Smooth muscle cell (in vitro differentiated cells): ENCODE data around the gene PHAF1. TPM values are rescaled to one million over a fixed set of nuclear protein-coding genes. Genes with fewer than 3 reads are reported as not detected.
A peak's percentile ranks its signal among the peaks of the same experiment; 100 is the strongest.

ENCODE experiments used
- DNase-seq: peaks from one replicate; lab custom pipeline; 2025; ENCODE audit not compliant: unreplicated experiment; lab: John Stamatoyannopoulos, UW
- H2AFZ ChIP-seq: fragments of 200-600 bp; sonication (generic); 2 replicates; pipeline ENCODE4 v1.6.0; 2016; ENCODE audit warnings: antibody characterized with exemption, low read depth, mild to moderate bottlenecking
- H3F3A ChIP-seq: fragments of 200-600 bp; sonication (generic); 2 replicates; pipeline ENCODE4 v1.6.0; 2017; ENCODE audit warnings: antibody characterized with exemption, low read depth
- H3K27ac ChIP-seq: fragments of 200-600 bp; sonication (generic); 2 replicates; pipeline ENCODE4 v1.5.1; 2016; ENCODE audit warnings: low read depth, mild to moderate bottlenecking
- H3K27me3 ChIP-seq: fragments of 200-600 bp; sonication (generic); 2 replicates; pipeline ENCODE4 v1.6.1; 2016; ENCODE audit warnings: low read depth, mild to moderate bottlenecking
- H3K36me3 ChIP-seq: fragments of 200-600 bp; sonication (generic); 2 replicates; pipeline ENCODE4 v1.5.1; 2016; ENCODE audit warnings: low read depth
- H3K4me1 ChIP-seq: fragments of 200-600 bp; sonication (generic); 2 replicates; pipeline ENCODE4 v1.5.1; 2016; ENCODE audit warnings: low read depth
- H3K4me2 ChIP-seq: fragments of 200-600 bp; sonication (generic); 2 replicates; pipeline ENCODE4 v1.6.0; 2016; ENCODE audit warnings: mild to moderate bottlenecking
- H3K4me3 ChIP-seq: fragments of 200-600 bp; sonication (generic); 2 replicates; pipeline ENCODE4 v1.5.1; 2016; ENCODE audit warnings: mild to moderate bottlenecking
- H3K79me2 ChIP-seq: fragments of 200-600 bp; sonication (generic); 2 replicates; pipeline ENCODE4 v1.6.0; 2016; ENCODE audit warnings: low read depth, mild to moderate bottlenecking
- H3K9ac ChIP-seq: fragments of 200-600 bp; sonication (generic); 2 replicates; pipeline ENCODE4 v1.6.0; 2016; ENCODE audit warnings: low read depth
- H3K9me3 ChIP-seq: fragments of 200-600 bp; sonication (generic); replicated peaks from 2 replicates; pipeline ENCODE4 v1.5.1; 2016; ENCODE audit warnings: low read depth
- H4K20me1 ChIP-seq: fragments of 200-600 bp; sonication (generic); 2 replicates; pipeline ENCODE4 v1.6.0; 2016; ENCODE audit warnings: low read depth
- CTCF ChIP-seq: fragments of 200-600 bp; sonication (generic); IDR thresholded peaks from 2 replicates; pipeline ENCODE4 v1.5.1; 2017; ENCODE audit warnings: borderline replicate concordance, mild to moderate bottlenecking, antibody characterized with exemption; ENCODE audit not compliant: insufficient read depth, poor library complexity, severe bottlenecking
- WGBS: methylation state at CpG from one replicate; pipeline ENCODE4 v1.1.7; 2016; ENCODE audit warnings: low lambda C conversion rate; 5-methylcytosine and 5-hydroxymethylcytosine counted together
- polyA plus RNA-seq: library from polyadenylated mRNA; unstranded; fragments of >200 nt; fragmentation: Nextera tagmentation; extraction: Ambion mirVana; gene quantifications from 2 replicates; pipeline ENCODE4 v1.2.1, GENCODE V29; 2016
- total RNA-seq: library from RNA; depleted of rRNA; stranded (reverse); fragments of >200 nt; gene quantifications from 2 replicates; pipeline ENCODE4 v1.2.3, GENCODE V29; 2014

PHAF1 gene
- total and polyA plus RNA-seq, 2 experiments from 2014 or later: 15.5 TPM

- Histone ChIP-seq H3K36me3 (no peaks in the 10 kb centered on the region), H3F3A (peaks cover 1% of the 10 kb centered on the region), H3K27me3 (no peaks in the 10 kb centered on the region), H3K9ac (no peak overlapping the region), H3K9me3 (no peaks in the 10 kb centered on the region), H4K20me1 (peaks cover 41% of the 10 kb centered on the region), H2AFZ (no peak overlapping the region), H3K4me3 (no peak overlapping the region), H3K27ac (no peak overlapping the region), H3K4me1 (peaks cover 11% of the 10 kb centered on the region), H3K4me2 (no peak overlapping the region), H3K79me2 (peaks cover 14% of the 10 kb centered on the region)
- DNase-seq: no peak
- no peak for TF ChIP-seq CTCF
These were observed 21.9 kb upstream of the PHAF1 start for GRCh38 chr16:67087803-67088202.

- no peak overlapping the region for H3K4me2 ChIP-seq
- H4K20me1 ChIP-seq: peaks cover 42% of the 10 kb centered on the region
- H3K4me1 ChIP-seq: peaks cover 11% of the 10 kb centered on the region
- H3K27ac ChIP-seq: no peak overlapping the region
- H3K27me3 ChIP-seq: no peaks in the 10 kb centered on the region
- H3F3A ChIP-seq: peaks cover 4% of the 10 kb centered on the region
- no peak overlapping the region for H2AFZ ChIP-seq
- 84% methylated on average over 4 of the region's 4 CpGs for WGBS
- no peaks in the 10 kb centered on the region for H3K9me3 ChIP-seq
- no peaks in the 10 kb centered on the region for H3K36me3 ChIP-seq
- peaks cover 17% of the 10 kb centered on the region for H3K79me2 ChIP-seq
- no peak overlapping the region for H3K9ac ChIP-seq
- DNase-seq: no peak
- no peak for TF ChIP-seq CTCF
- no peak overlapping the region for H3K4me3 ChIP-seq
These were observed 21.2 kb upstream of the PHAF1 start for GRCh38 chr16:67088551-67088950.

- peaks cover 4% of the 10 kb centered on the region for H3F3A ChIP-seq
- peaks cover 11% of the 10 kb centered on the region for H3K4me1 ChIP-seq
- H3K79me2 ChIP-seq: peaks cover 17% of the 10 kb centered on the region
- no peak overlapping the region for H3K4me2 ChIP-seq
- H3K4me3 ChIP-seq: no peak overlapping the region
- TF ChIP-seq CTCF: no peak
- no peaks in the 10 kb centered on the region for H3K9me3 ChIP-seq
- H3K27ac ChIP-seq: no peak overlapping the region
- no peaks in the 10 kb centered on the region for H3K36me3 ChIP-seq
- no peaks in the 10 kb centered on the region for H3K27me3 ChIP-seq
- peaks cover 45% of the 10 kb centered on the region for H4K20me1 ChIP-seq
- no peak overlapping the region for H2AFZ ChIP-seq
- no peak overlapping the region for H3K9ac ChIP-seq
- no peak for DNase-seq
These were observed 20.6 kb upstream of the PHAF1 start for GRCh38 chr16:67089101-67089500.

- 84% methylated on average over 4 of the region's 4 CpGs for WGBS
- H3K27me3 ChIP-seq: no peaks in the 10 kb centered on the region
- H3K9me3 ChIP-seq: no peaks in the 10 kb centered on the region
- H4K20me1 ChIP-seq: peaks cover 45% of the 10 kb centered on the region
- H3K27ac ChIP-seq: peak overlapping the region; percentile 71
- H3K4me2 ChIP-seq: peak overlapping the region; percentile 20
- peaks cover 4% of the 10 kb centered on the region for H3F3A ChIP-seq
- no peak overlapping the region for H3K9ac ChIP-seq
- no peak overlapping the region for H3K4me3 ChIP-seq
- no peaks in the 10 kb centered on the region for H3K36me3 ChIP-seq
- peaks cover 11% of the 10 kb centered on the region for H3K4me1 ChIP-seq
- DNase-seq: no peak
- peaks cover 17% of the 10 kb centered on the region for H3K79me2 ChIP-seq
- H2AFZ ChIP-seq: no peak overlapping the region
- TF ChIP-seq CTCF: no peak
These were observed 17.7 kb upstream of the PHAF1 start for GRCh38 chr16:67091906-67092566.
